ENCODE data around the gene CTSC.
"Not testable (repeated sequence)": the region's sequence is repeated elsewhere in the genome, so short reads cannot be mapped to it uniquely, and the experiment has no call there.

Gene CTSC

DNA sequence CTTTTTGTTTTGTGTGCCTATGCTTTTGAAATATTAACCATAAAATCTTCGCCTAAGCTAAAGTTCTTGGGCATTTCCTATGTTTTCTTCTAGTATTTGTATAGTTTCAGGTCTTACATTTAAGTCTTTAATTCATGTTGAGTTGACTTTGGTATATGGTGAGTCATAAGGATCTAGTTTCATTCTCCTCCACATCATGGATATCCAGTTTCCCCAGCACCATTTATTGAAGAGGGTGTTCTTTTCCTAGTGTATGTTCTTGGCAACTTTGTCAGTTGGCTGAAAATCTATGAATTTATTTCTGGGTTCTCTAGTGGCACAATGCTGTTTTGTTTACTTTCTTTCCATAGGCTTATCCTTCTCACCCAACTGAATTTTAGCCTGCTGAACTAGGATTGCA, 49.0 kb downstream of the CTSC start:
- no peak for ATAC-seq
- H3K27ac Mint-ChIP-seq = no peak overlapping the region
- H3K9me3 Mint-ChIP-seq = peaks cover 6 to 7% of the 10 kb centered on the region in 2 donors

GRCh38 chr11:88284336-88285050, 53.0 kb downstream of the CTSC start:
- ATAC-seq (no peak), DNase-seq (no peak)
- Mint-ChIP-seq H3K27me3 (no peaks in the 10 kb centered on the region), H3K9me3 (peaks cover 6 to 7% of the 10 kb centered on the region in 2 donors), H3K27ac (no peak overlapping the region), H3K4me1 (no peaks in the 10 kb centered on the region), H3K4me3 (no peak overlapping the region)

More for the DNA sequence above, 49.0 kb downstream of the CTSC start:
- H3K27me3 Mint-ChIP-seq = no peaks in the 10 kb centered on the region
- H3K4me1 Mint-ChIP-seq = no peaks in the 10 kb centered on the region
- DNase-seq = no peak
- no peak overlapping the region for H3K4me3 Mint-ChIP-seq

DNA sequence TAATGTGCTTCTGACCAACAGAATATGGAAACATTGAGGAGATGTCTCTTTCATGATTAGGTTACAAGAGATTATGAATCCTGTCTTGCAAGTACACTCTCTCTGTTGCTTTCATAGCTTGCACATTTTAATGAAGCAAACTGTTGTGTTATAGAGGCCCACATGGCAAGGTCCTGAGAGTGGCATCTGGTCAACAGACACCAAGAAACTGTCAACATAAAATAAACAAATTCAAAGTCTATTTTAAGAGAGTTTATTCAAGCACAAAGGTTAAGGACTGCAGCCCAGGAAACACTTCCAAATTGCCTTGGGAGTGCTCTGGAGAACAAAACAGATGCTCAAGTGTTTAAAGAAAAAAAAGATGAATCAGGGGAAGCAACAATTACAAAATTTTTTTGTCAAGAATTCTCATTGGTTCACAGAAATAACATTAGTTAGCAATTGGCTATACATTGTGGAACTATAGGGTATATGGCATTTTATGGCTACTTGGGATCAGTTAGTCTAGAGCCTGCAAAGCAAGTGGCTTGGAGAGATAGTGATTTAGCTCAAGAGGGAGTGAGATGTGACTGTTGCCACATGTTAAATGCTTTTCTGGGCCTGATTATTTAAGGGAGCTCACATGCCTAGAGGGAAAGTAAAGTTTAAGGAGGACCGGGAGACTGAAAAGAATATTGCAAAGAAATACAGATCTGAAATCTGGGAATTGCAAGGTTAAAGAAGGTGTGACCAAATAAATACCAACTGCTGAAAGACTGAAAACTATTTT, 54.6 kb downstream of the CTSC start:
- no peak for DNase-seq
- Mint-ChIP-seq H3K4me1 (no peaks in the 10 kb centered on the region), H3K27ac (no peak overlapping the region)

DNA sequence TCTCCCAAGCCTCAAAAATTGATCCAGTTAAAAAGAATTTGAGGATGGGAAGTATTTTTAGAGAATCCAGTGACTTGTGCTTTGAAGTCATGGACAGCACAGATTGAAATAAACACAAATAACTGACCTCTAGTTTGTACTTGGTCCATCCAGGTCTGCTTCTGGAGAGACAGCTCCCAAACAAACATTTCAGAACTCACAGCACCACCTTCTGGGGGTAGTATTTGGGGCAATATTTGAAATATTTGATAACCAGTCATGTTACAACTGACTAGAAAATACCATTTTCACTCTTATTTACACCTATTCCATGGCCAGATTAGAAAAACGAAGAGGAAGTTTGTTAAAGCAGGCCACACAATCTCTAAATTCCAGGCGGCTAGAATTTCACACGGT, 56.2 kb downstream of the CTSC start:
- no peak overlapping the region for H3K4me3 Mint-ChIP-seq

More for the DNA sequence above, 54.6 kb downstream of the CTSC start:
- Mint-ChIP-seq H3K9me3 (no peaks in the 10 kb centered on the region), H3K4me3 (no peak overlapping the region), H3K27me3 (no peaks in the 10 kb centered on the region)
- no peak for ATAC-seq

DNA sequence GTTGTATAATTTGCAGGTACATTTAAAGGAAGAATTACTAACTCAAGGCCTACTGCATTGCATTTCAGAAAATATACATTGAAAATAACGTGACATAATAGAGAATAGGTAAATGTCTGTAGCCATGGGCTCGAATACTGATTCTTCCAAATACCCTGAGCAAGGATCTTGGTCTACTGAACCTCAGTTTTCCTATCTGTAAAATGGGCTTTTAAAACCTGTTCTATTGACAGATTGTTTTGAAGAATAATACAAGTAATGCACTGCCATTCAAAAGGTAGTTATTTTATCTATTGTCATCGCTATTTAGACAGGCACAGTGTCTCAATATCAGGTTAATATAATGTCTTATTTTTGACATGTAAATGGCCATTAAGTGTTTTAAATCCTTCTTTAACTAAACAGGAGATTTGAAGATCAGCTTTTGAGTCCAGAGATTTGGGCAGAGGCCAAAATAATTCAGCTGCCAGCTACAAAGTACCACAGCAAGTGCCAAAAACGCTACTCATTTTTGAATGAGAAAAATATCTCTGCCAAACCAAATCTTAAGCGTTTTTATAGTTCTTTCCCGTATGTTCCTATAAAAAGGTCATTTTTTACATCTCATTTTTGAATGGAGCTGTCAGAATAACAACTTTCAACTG, 56.7 kb downstream of the CTSC start:
- no peaks in the 10 kb centered on the region for H3K4me1 Mint-ChIP-seq
- ATAC-seq (no peak), DNase-seq (no peak)
- no peaks in the 10 kb centered on the region for H3K9me3 Mint-ChIP-seq
- H3K27me3 Mint-ChIP-seq = no peaks in the 10 kb centered on the region
- H3K27ac Mint-ChIP-seq = no peak overlapping the region
- no peak overlapping the region for H3K4me3 Mint-ChIP-seq

More for the DNA sequence above, 56.2 kb downstream of the CTSC start:
- H3K27ac Mint-ChIP-seq = no peak overlapping the region
- DNase-seq (no peak), ATAC-seq (no peak)
- H3K27me3 Mint-ChIP-seq = no peaks in the 10 kb centered on the region
- H3K9me3 Mint-ChIP-seq = no peaks in the 10 kb centered on the region
- no peaks in the 10 kb centered on the region for H3K4me1 Mint-ChIP-seq

GRCh38 chr11:88277349-88277915, 60.1 kb downstream of the CTSC start:
- Mint-ChIP-seq H3K4me1 (no peaks in the 10 kb centered on the region), H3K9me3 (no peaks in the 10 kb centered on the region), H3K27me3 (no peaks in the 10 kb centered on the region), H3K27ac (no peak overlapping the region), H3K4me3 (no peak overlapping the region)
- no peak for DNase-seq
- no peak for ATAC-seq

- Mint-ChIP-seq H3K4me3 (no peak overlapping the region), H3K9me3 (no peaks in the 10 kb centered on the region), H3K27ac (no peak overlapping the region), H3K4me1 (no peaks in the 10 kb centered on the region), H3K27me3 (no peaks in the 10 kb centered on the region)
- no peak for DNase-seq
- ATAC-seq = no peak
These were observed 61.9 kb downstream of the CTSC start for GRCh38 chr11:88275636-88276035.

DNA sequence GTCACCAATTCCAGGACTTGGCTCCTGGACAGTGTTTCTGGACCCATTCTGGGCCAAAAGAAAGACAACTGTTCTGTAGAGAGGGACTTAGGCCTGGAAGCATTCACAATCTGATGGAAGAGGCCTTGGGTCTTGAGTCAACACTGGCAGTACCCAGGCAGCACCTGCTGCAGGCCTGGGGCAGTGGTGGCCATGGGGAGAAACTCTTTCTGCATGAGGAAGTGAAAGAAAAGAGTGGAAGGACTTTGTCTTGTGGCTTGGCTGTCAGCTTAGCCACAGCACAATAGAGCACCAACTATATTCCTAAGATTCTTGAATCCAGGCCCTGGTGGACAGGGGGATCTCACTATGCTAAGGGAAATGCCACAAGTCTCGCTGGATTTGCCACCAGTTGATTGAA, 70.6 kb downstream of the CTSC start:
- H3K4me1 Mint-ChIP-seq = no peaks in the 10 kb centered on the region
- no peak overlapping the region for H3K27ac Mint-ChIP-seq
- ATAC-seq = no peak
- H3K4me3 Mint-ChIP-seq = no peak overlapping the region
- no peaks in the 10 kb centered on the region for H3K27me3 Mint-ChIP-seq
- DNase-seq = no peak
- H3K9me3 Mint-ChIP-seq = peaks cover 16 to 20% of the 10 kb centered on the region in 2 donors

- Mint-ChIP-seq H3K4me1 (no peaks in the 10 kb centered on the region), H3K27me3 (no peaks in the 10 kb centered on the region), H3K9me3 (peaks cover 24 to 28% of the 10 kb centered on the region in 2 donors), H3K27ac (peak overlapping the region in 1 of 2 donors; percentile 22), H3K4me3 (no peak overlapping the region)
- no peak for DNase-seq
- ATAC-seq = no peak
These were observed 71.4 kb downstream of the CTSC start for GRCh38 chr11:88266157-88266556.

- H3K4me3 Mint-ChIP-seq = no peak overlapping the region
- H3K27me3 Mint-ChIP-seq = no peaks in the 10 kb centered on the region
- H3K4me1 Mint-ChIP-seq = no peaks in the 10 kb centered on the region
- ATAC-seq = no peak
- H3K27ac Mint-ChIP-seq = no peak overlapping the region
- no peak for DNase-seq
- peaks cover 54 to 75% of the 10 kb centered on the region in 2 donors for H3K9me3 Mint-ChIP-seq
These were observed 78.1 kb downstream of the CTSC start for GRCh38 chr11:88259431-88259830.

GRCh38 chr11:88252208-88252607, 85.3 kb downstream of the CTSC start:
- Mint-ChIP-seq H3K4me1 (no peaks in the 10 kb centered on the region), H3K27ac (no peak overlapping the region), H3K4me3 (no peak overlapping the region), H3K9me3 (peaks cover 15 to 17% of the 10 kb centered on the region in 2 donors), H3K27me3 (no peaks in the 10 kb centered on the region)
- DNase-seq = no peak
- ATAC-seq = no peak

DNA sequence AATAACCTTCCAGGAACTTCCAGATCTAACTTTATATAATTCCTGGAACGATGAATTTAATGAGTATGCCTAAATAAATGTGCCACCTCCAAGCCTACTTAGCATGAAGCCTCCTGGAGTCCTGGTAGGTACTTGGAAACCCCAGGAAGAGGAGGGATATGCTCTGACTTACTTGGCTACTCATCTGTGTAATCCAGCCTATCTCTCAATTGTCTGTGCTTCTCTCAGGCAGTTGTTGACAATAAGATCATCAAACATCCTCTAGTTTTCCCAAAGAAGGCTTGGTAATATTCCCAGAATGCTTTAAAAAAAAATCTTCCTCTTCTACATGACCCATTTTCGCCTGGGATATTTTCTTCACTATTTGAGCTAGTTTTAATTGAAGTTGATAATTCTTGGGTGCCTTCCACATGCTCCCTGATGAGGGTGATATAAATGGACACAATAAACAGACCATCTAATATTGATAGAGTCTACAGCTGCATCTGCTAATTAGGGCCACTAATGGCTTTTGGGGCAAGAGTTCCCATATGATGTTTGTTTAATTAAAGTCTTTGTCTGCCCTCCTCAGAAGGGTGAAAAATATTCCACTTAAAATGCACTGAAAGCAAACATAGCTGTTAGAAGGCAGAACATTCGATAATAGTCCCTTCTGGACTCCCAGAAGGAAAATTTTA, 86.8 kb downstream of the CTSC start:
- Mint-ChIP-seq H3K4me1 (no peaks in the 10 kb centered on the region), H3K27me3 (no peaks in the 10 kb centered on the region), H3K27ac (no peak overlapping the region), H3K9me3 (peaks cover 6 to 13% of the 10 kb centered on the region in 2 donors), H3K4me3 (no peak overlapping the region)
- ATAC-seq (no peak), DNase-seq (no peak)

GRCh38 chr11:88249706-88250105, 87.8 kb downstream of the CTSC start:
- H3K27ac Mint-ChIP-seq = no peak overlapping the region
- H3K4me1 Mint-ChIP-seq = no peaks in the 10 kb centered on the region
- ATAC-seq (no peak), DNase-seq (no peak)
- H3K27me3 Mint-ChIP-seq = no peaks in the 10 kb centered on the region
- peaks cover 4 to 8% of the 10 kb centered on the region in 2 donors for H3K9me3 Mint-ChIP-seq
- no peak overlapping the region for H3K4me3 Mint-ChIP-seq

- H3K4me1 Mint-ChIP-seq = no peaks in the 10 kb centered on the region
- ATAC-seq (no peak), DNase-seq (no peak)
- H3K27me3 Mint-ChIP-seq = no peaks in the 10 kb centered on the region
- no peak overlapping the region for H3K4me3 Mint-ChIP-seq
- H3K9me3 Mint-ChIP-seq = peaks cover 12 to 23% of the 10 kb centered on the region in 2 donors
- no peak overlapping the region for H3K27ac Mint-ChIP-seq
These were observed 90.8 kb downstream of the CTSC start for GRCh38 chr11:88246696-88247095.

- H3K4me3 Mint-ChIP-seq, H3K27ac Mint-ChIP-seq, DNase-seq, H3K27me3 Mint-ChIP-seq, H3K4me1 Mint-ChIP-seq, ATAC-seq: not testable (repeated sequence)
- H3K9me3 Mint-ChIP-seq = peaks cover 12 to 27% of the 10 kb centered on the region in 2 donors
These were observed 92.0 kb downstream of the CTSC start for GRCh38 chr11:88245576-88245975.

Measured in stimulated activated naive CD8-positive, alpha-beta T cell treated with anti-CD3 and anti-CD28 coated beads, Interleukin-15, amount 100 ng/mL, for 72 hours (primary cell).